HEK293 (cell line): Measurements from ENCODE around the gene FFAR2.

Experiments
- EGR2 ChIP-seq: fragments of 450-650 bp; formaldehyde crosslinking; IDR thresholded peaks from 2 replicates; pipeline ENCODE4 v1.5.1; 2016; ENCODE audit warnings: low read depth, missing biosample characterization, missing genetic modification characterization
- IKZF3 ChIP-seq: fragments of 450-650 bp; IDR thresholded peaks from 2 replicates; pipeline ENCODE4 v1.5.0; 2018; ENCODE audit warnings: missing biosample characterization, mild to moderate bottlenecking, missing genetic modification characterization, moderate library complexity
- SP7 ChIP-seq: fragments of 450-650 bp; formaldehyde crosslinking; IDR thresholded peaks from 2 replicates; pipeline ENCODE4 v1.5.1; 2016; ENCODE audit warnings: missing biosample characterization, missing genetic modification characterization
- ZBTB21 ChIP-seq: fragments of 450-650 bp; formaldehyde crosslinking; IDR thresholded peaks from 2 replicates; pipeline ENCODE4 v1.5.1; 2017; ENCODE audit warnings: missing biosample characterization, missing genetic modification characterization
- ZBTB48 ChIP-seq: fragments of 450-650 bp; formaldehyde crosslinking; IDR thresholded peaks from 2 replicates; pipeline ENCODE4 v1.5.1; 2016; ENCODE audit warnings: missing biosample characterization, missing genetic modification characterization
- ZFHX2 ChIP-seq: fragments of 450-650 bp; formaldehyde crosslinking; conservative IDR thresholded peaks from 2 replicates; pipeline ENCODE4 v1.5.1; 2016; ENCODE audit warnings: missing biosample characterization, missing genetic modification characterization
- ZFP37 ChIP-seq: fragments of 450-650 bp; formaldehyde crosslinking; IDR thresholded peaks from 2 replicates; pipeline ENCODE4 v1.5.1; 2016; ENCODE audit warnings: missing biosample characterization, missing genetic modification characterization
- ZIC2 ChIP-seq: fragments of 450-650 bp; formaldehyde crosslinking; IDR thresholded peaks from 2 replicates; pipeline ENCODE4 v1.5.1; 2016; ENCODE audit warnings: missing biosample characterization, missing genetic modification characterization
- ZNF2 ChIP-seq: fragments of 450-650 bp; formaldehyde crosslinking; IDR thresholded peaks from 2 replicates; pipeline ENCODE4 v1.5.1; 2016; ENCODE audit warnings: missing biosample characterization, missing genetic modification characterization
- ZNF335 ChIP-seq: fragments of 450-650 bp; formaldehyde crosslinking; conservative IDR thresholded peaks from 2 replicates; pipeline ENCODE4 v1.5.1; 2016; ENCODE audit warnings: missing biosample characterization, missing genetic modification characterization
- ZNF423 ChIP-seq: fragments of 450-650 bp; formaldehyde crosslinking; IDR thresholded peaks from 2 replicates; pipeline ENCODE4 v1.5.1; 2016; ENCODE audit warnings: missing biosample characterization, missing genetic modification characterization
- ZNF510 ChIP-seq: fragments of 450-650 bp; formaldehyde crosslinking; IDR thresholded peaks from 2 replicates; pipeline ENCODE4 v1.5.1; 2018; ENCODE audit warnings: mild to moderate bottlenecking, missing genetic modification characterization, missing biosample characterization; ENCODE audit not compliant: insufficient replicate concordance
- ZNF521 ChIP-seq: fragments of 450-650 bp; formaldehyde crosslinking; IDR thresholded peaks from 2 replicates; pipeline ENCODE4 v1.5.1; 2017; ENCODE audit warnings: missing biosample characterization, mild to moderate bottlenecking, missing genetic modification characterization
- ZNF600 ChIP-seq: fragments of 450-650 bp; formaldehyde crosslinking; IDR thresholded peaks from 2 replicates; pipeline ENCODE4 v1.5.1; 2016; ENCODE audit warnings: missing biosample characterization, missing genetic modification characterization
- ZNF610 ChIP-seq: fragments of 450-650 bp; formaldehyde crosslinking; IDR thresholded peaks from 2 replicates; pipeline ENCODE4 v1.5.1; 2016; ENCODE audit warnings: missing biosample characterization, missing genetic modification characterization, borderline replicate concordance
- ZNF677 ChIP-seq: fragments of 450-650 bp; IDR thresholded peaks from 2 replicates; pipeline ENCODE4 v1.5.0; 2018; ENCODE audit warnings: missing biosample characterization, mild to moderate bottlenecking, missing genetic modification characterization, moderate library complexity
- ZNF785 ChIP-seq: fragments of 450-650 bp; formaldehyde crosslinking; IDR thresholded peaks from 2 replicates; pipeline ENCODE4 v1.5.1; 2016; ENCODE audit warnings: missing biosample characterization, missing genetic modification characterization
- ZNF792 ChIP-seq: fragments of 450-650 bp; formaldehyde crosslinking; IDR thresholded peaks from 2 replicates; pipeline ENCODE4 v1.5.1; 2016; ENCODE audit warnings: missing biosample characterization, missing genetic modification characterization
- TF ChIP-seq, protein P1 (sequence below): fragments of 450-650 bp; formaldehyde crosslinking; IDR thresholded peaks from 2 replicates; pipeline ENCODE4 v1.5.1; 2016; ENCODE audit warnings: missing biosample characterization, missing genetic modification characterization
- TF ChIP-seq, protein P2 (sequence below): fragments of 450-650 bp; formaldehyde crosslinking; IDR thresholded peaks from 2 replicates; pipeline ENCODE4 v1.5.1; 2016; ENCODE audit warnings: missing biosample characterization, missing genetic modification characterization
- TF ChIP-seq, protein P3 (sequence below): fragments of 450-650 bp; IDR thresholded peaks from 2 replicates; pipeline ENCODE4 v1.5.1; 2018; ENCODE audit warnings: missing biosample characterization, mild to moderate bottlenecking, missing genetic modification characterization
- TF ChIP-seq, protein P4 (sequence below): fragments of 450-650 bp; formaldehyde crosslinking; IDR thresholded peaks from 2 replicates; pipeline ENCODE4 v1.5.1; 2016; ENCODE audit warnings: missing biosample characterization, missing genetic modification characterization
- TF ChIP-seq, protein P5 (sequence below): fragments of 450-650 bp; formaldehyde crosslinking; IDR thresholded peaks from 2 replicates; pipeline ENCODE4 v1.5.1; 2017; ENCODE audit warnings: missing biosample characterization, missing genetic modification characterization
- TF ChIP-seq, protein P6 (sequence below): fragments of 450-650 bp; formaldehyde crosslinking; IDR thresholded peaks from 2 replicates; pipeline ENCODE4 v1.5.1; 2016; ENCODE audit warnings: missing biosample characterization, missing genetic modification characterization

Gene FFAR2

DNA sequence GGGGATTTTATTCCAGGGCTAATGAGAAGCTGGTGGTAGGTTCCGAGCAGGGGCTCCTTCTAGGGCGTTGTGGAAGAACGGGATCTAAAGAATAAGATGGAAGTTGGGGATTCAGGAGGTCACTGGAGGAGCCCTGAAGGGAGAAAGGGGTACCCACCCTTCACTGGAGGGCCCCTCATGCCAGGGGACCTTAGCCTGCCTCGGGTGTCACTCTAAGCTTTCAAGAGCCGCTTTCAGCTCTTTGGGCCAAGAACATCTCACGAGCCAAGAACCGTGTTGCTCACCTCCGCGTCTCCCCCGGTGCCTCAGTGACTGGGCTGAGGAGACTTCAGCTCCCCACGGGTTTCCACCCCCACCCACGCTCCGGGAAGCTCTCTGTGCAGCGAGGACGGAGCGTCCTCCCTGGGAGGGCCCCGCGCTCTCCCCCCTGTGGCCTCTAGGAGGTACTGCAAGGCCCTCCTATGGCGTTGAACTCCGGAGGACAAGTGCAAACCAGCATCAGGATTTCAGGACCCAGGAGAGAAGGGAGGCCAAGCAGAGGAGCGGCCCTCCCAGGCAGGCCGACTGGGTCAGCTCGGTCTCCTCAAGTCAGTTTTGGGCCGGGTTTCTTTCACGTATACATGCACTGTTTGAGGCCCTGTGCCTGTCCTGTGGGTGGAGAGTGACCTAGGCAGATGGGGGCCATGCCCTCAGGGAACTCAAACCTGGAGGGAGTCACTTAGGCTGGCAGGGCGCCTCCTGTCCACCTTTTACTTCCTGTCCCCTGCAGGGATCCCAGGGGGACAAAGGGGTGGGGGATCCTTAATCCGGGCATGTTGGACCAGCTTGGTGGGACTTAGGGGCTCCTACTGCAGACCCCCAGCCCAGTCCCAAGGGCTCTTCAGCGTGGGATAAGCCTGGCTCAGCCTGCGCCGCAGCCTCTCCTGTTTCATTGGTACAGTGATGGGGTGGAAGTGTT lies 47.3 kb downstream of the FFAR2 start (continued):
- TF ChIP-seq, protein P1, sequence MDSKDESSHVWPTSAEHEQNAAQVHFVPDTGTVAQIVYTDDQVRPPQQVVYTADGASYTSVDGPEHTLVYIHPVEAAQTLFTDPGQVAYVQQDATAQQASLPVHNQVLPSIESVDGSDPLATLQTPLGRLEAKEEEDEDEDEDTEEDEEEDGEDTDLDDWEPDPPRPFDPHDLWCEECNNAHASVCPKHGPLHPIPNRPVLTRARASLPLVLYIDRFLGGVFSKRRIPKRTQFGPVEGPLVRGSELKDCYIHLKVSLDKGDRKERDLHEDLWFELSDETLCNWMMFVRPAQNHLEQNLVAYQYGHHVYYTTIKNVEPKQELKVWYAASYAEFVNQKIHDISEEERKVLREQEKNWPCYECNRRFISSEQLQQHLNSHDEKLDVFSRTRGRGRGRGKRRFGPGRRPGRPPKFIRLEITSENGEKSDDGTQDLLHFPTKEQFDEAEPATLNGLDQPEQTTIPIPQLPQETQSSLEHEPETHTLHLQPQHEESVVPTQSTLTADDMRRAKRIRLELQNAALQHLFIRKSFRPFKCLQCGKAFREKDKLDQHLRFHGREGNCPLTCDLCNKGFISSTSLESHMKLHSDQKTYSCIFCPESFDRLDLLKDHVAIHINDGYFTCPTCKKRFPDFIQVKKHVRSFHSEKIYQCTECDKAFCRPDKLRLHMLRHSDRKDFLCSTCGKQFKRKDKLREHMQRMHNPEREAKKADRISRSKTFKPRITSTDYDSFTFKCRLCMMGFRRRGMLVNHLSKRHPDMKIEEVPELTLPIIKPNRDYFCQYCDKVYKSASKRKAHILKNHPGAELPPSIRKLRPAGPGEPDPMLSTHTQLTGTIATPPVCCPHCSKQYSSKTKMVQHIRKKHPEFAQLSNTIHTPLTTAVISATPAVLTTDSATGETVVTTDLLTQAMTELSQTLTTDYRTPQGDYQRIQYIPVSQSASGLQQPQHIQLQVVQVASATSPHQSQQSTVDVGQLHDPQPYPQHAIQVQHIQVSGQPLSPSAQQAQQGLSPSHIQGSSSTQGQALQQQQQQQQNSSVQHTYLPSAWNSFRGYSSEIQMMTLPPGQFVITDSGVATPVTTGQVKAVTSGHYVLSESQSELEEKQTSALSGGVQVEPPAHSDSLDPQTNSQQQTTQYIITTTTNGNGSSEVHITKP (tag by site-specific recombination): 0 out of 2 replicates have a peak, but pooled peaks have one; percentile 13
- TF ChIP-seq ZFHX2 (tag by site-specific recombination) (peak; percentile 97), ZNF677 (tag by site-specific recombination) (peak; percentile 8; the same call in 1 of the 2 replicates), ZBTB21 (tag by site-specific recombination) (0 out of 2 replicates have a peak, but pooled peaks have one; percentile 44), ZNF600 (peak; percentile 58), ZNF792 (no peak), ZNF2 (tag by site-specific recombination) (peak; percentile 87; the same call in 1 of the 2 replicates), EGR2 (tag by site-specific recombination) (peak; percentile 95), ZNF521 (tag by site-specific recombination) (no peak), ZNF510 (tag by site-specific recombination) (no peak), ZIC2 (tag by site-specific recombination) (peak; percentile 96), IKZF3 (tag by site-specific recombination) (peak; percentile 61; the same call in 1 of the 2 replicates), ZNF335 (tag by site-specific recombination) (peak; percentile 36), ZBTB48 (tag by site-specific recombination) (no peak), ZFP37 (tag by site-specific recombination) (peak; percentile 84; the same call in 1 of the 2 replicates), SP7 (tag by site-specific recombination) (peak; percentile 63), ZNF785 (tag by site-specific recombination) (peak; percentile 79; the same call in 1 of the 2 replicates), ZNF423 (tag by site-specific recombination) (peak; percentile 95), ZNF610 (tag by site-specific recombination) (peak; percentile 90; the same call in 1 of the 2 replicates)
- TF ChIP-seq, protein P2, sequence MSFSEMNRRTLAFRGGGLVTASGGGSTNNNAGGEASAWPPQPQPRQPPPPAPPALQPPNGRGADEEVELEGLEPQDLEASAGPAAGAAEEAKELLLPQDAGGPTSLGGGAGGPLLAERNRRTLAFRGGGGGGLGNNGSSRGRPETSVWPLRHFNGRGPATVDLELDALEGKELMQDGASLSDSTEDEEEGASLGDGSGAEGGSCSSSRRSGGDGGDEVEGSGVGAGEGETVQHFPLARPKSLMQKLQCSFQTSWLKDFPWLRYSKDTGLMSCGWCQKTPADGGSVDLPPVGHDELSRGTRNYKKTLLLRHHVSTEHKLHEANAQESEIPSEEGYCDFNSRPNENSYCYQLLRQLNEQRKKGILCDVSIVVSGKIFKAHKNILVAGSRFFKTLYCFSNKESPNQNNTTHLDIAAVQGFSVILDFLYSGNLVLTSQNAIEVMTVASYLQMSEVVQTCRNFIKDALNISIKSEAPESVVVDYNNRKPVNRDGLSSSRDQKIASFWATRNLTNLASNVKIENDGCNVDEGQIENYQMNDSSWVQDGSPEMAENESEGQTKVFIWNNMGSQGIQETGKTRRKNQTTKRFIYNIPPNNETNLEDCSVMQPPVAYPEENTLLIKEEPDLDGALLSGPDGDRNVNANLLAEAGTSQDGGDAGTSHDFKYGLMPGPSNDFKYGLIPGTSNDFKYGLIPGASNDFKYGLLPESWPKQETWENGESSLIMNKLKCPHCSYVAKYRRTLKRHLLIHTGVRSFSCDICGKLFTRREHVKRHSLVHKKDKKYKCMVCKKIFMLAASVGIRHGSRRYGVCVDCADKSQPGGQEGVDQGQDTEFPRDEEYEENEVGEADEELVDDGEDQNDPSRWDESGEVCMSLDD (tag by site-specific recombination): peak; percentile 61; the same call in 1 of the 2 replicates
- TF ChIP-seq, protein P3, sequence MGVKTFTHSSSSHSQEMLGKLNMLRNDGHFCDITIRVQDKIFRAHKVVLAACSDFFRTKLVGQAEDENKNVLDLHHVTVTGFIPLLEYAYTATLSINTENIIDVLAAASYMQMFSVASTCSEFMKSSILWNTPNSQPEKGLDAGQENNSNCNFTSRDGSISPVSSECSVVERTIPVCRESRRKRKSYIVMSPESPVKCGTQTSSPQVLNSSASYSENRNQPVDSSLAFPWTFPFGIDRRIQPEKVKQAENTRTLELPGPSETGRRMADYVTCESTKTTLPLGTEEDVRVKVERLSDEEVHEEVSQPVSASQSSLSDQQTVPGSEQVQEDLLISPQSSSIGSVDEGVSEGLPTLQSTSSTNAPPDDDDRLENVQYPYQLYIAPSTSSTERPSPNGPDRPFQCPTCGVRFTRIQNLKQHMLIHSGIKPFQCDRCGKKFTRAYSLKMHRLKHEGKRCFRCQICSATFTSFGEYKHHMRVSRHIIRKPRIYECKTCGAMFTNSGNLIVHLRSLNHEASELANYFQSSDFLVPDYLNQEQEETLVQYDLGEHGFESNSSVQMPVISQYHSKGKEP (tag by site-specific recombination): no peak
- TF ChIP-seq, protein P4, sequence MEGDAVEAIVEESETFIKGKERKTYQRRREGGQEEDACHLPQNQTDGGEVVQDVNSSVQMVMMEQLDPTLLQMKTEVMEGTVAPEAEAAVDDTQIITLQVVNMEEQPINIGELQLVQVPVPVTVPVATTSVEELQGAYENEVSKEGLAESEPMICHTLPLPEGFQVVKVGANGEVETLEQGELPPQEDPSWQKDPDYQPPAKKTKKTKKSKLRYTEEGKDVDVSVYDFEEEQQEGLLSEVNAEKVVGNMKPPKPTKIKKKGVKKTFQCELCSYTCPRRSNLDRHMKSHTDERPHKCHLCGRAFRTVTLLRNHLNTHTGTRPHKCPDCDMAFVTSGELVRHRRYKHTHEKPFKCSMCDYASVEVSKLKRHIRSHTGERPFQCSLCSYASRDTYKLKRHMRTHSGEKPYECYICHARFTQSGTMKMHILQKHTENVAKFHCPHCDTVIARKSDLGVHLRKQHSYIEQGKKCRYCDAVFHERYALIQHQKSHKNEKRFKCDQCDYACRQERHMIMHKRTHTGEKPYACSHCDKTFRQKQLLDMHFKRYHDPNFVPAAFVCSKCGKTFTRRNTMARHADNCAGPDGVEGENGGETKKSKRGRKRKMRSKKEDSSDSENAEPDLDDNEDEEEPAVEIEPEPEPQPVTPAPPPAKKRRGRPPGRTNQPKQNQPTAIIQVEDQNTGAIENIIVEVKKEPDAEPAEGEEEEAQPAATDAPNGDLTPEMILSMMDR (tag by site-specific recombination): peak; percentile 99
- TF ChIP-seq, protein P5, sequence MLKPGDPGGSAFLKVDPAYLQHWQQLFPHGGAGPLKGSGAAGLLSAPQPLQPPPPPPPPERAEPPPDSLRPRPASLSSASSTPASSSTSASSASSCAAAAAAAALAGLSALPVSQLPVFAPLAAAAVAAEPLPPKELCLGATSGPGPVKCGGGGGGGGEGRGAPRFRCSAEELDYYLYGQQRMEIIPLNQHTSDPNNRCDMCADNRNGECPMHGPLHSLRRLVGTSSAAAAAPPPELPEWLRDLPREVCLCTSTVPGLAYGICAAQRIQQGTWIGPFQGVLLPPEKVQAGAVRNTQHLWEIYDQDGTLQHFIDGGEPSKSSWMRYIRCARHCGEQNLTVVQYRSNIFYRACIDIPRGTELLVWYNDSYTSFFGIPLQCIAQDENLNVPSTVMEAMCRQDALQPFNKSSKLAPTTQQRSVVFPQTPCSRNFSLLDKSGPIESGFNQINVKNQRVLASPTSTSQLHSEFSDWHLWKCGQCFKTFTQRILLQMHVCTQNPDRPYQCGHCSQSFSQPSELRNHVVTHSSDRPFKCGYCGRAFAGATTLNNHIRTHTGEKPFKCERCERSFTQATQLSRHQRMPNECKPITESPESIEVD (tag by site-specific recombination): no peak
- TF ChIP-seq, protein P6, sequence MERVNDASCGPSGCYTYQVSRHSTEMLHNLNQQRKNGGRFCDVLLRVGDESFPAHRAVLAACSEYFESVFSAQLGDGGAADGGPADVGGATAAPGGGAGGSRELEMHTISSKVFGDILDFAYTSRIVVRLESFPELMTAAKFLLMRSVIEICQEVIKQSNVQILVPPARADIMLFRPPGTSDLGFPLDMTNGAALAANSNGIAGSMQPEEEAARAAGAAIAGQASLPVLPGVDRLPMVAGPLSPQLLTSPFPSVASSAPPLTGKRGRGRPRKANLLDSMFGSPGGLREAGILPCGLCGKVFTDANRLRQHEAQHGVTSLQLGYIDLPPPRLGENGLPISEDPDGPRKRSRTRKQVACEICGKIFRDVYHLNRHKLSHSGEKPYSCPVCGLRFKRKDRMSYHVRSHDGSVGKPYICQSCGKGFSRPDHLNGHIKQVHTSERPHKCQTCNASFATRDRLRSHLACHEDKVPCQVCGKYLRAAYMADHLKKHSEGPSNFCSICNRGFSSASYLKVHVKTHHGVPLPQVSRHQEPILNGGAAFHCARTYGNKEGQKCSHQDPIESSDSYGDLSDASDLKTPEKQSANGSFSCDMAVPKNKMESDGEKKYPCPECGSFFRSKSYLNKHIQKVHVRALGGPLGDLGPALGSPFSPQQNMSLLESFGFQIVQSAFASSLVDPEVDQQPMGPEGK: peak; percentile 53; the same call in 1 of the 2 replicates
